Measurements from ENCODE around the gene FBXW4.
"Not testable (repeated sequence)": the region's sequence is repeated elsewhere in the genome, so short reads cannot be mapped to it uniquely, and the experiment has no call there.

The FBXW4 gene

DNA sequence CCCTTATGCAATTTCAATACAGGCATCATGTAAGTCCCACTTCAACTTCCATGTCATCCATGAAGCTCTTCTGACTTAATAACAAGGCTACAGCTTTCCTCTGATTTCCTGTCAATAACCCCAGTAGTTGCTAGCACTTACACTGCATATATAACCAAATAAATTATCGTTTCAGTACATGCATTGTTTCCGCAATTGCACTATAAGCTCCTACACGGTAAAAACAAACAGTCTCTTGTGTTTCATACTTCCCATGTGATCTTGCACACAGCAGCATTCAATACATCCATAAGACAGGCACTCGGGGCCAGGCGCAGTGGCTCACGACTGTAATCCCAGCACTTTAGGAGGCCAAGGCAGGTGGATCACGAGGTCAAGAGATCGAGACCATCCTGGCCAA is 41.4 kb downstream of the FBXW4 start:
- DNase-seq, result no peak

GRCh38 chr10:101651336-101651735 is 43.6 kb downstream of the FBXW4 start:
- no peak for DNase-seq

GRCh38 chr10:101650863-101651262 is 44.1 kb downstream of the FBXW4 start:
- no peak for DNase-seq

DNA sequence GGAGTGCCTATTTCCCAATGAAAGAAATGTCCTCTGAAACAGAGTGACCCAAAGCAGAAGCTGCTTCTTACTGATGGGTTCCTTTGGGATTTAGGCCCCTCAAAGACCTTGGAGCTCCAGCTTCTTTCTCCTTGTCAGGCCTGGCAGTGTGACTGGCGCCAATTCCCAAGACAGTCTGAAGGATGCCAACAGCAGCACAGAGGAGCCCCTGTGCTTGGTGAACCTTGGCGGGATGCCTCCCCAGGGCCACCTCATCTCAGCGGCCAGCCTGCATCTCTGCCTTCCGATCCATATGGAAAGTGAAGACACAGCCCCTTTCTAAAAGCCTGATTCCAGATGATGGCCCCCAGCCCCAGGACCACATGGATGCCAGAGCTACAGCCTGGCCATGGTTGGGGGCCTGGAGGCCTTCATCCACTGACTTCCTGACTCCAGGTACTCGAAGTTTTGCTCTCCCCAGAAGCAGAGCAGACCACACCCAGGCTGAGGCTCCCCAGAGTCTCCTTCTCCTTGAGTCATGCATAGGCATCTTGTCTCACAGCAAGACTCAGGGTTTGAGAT is 45.4 kb downstream of the FBXW4 start:
- DNase-seq, result no peak

DNA sequence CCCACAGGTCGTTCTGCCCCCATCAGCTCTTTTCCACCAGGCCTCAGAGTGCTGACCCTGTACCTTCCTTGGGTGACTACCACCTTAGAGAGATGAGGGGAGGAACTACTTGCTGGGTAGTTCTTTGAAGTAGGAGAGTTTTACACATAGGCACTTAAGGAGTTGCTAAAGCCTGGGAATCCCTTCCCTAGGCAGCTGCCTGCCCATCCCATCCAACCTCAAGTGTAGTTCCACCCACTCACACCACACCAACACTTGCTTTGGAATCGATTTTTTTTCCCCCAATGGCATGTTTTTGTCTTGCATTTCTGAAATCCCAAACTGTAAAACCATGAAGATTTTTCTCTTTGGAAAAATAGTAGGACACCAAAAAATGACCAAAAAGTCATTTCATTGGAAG is 47.7 kb downstream of the FBXW4 start:
- DNase-seq, result no peak

- no peak for DNase-seq
Observed at GRCh38 chr10:101646364-101646763, 48.6 kb downstream of the FBXW4 start.

DNA sequence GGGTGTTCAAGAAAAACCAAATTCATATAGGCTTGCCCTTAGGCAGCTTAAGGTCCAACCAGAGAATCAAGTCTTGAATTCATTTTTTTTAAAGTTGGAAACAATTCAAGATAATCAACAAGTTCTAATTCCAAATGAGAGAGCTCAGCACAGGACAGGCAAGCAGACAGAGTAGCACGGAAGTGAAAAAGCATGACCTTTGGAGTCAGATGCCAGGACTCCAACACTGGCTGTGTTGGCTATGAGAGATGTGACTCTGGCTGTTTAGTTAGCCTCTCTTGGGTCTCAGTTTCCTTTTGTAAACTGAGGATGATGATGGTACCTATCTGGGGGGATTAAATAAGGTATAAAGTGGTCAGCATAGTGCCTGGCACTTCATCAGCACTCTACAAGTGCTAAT is 49.3 kb downstream of the FBXW4 start:
- no peak for DNase-seq

DNA sequence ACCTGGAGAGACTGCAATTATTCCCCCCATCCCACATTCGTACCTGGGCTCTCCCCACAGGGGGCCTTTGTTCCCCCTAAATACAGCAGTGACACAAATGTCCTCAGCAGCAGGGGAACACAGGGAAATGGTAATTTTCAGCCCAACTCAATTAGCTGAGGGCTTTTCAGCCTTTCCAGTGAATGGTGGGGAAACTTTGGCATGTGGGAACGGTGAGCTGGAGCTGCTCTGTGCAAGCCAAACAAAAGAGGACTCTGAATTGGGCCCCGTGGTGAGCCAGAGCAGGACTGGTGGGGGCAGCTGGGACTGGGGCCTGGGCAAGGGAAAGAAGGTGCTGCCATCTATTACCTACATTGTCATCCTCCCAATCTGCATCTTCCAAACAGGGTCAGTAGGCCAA is 51.0 kb downstream of the FBXW4 start:
- no peak for DNase-seq

GRCh38 chr10:101643546-101643945 is 51.4 kb downstream of the FBXW4 start:
- DNase-seq, result no peak

- DNase-seq, result no peak
Observed at GRCh38 chr10:101639141-101639900, 55.6 kb downstream of the FBXW4 start.

- DNase-seq, result not testable (repeated sequence)
Observed at GRCh38 chr10:101633510-101633909, 61.5 kb downstream of the FBXW4 start.

DNA sequence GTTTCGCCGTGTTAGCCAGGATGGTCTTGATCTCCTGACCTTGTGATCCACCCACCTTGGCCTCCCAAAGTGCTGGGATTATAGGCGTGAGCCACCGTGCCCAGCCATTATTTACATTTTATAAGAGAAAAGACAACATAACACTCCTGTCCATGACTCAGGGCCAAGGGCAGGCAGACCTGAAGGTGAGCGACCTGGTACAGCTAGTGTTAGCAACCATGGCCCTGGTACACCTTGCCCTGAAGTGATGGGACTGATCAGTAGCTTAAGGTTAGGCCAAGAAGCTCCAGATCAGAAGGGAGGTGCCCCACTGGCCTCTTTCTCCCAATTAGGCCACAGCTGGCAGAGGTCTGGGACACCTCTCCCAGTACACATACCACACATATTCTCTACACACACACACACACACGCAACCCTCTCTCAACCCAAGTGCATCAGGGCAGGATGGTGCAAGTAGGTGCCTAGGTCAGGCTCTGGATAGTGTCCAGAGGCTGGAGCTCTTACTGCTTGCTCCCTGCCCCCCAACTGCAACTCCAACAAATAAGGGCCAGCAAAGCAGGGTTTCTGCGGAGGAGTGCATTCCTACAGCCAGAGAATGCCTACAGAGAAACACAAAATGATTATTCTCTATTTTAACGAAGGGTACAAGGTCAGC is 63.0 kb downstream of the FBXW4 start:
- no peak for DNase-seq

GRCh38 chr10:101630633-101630920 is 64.4 kb downstream of the FBXW4 start:
- DNase-seq, result no peak

DNA sequence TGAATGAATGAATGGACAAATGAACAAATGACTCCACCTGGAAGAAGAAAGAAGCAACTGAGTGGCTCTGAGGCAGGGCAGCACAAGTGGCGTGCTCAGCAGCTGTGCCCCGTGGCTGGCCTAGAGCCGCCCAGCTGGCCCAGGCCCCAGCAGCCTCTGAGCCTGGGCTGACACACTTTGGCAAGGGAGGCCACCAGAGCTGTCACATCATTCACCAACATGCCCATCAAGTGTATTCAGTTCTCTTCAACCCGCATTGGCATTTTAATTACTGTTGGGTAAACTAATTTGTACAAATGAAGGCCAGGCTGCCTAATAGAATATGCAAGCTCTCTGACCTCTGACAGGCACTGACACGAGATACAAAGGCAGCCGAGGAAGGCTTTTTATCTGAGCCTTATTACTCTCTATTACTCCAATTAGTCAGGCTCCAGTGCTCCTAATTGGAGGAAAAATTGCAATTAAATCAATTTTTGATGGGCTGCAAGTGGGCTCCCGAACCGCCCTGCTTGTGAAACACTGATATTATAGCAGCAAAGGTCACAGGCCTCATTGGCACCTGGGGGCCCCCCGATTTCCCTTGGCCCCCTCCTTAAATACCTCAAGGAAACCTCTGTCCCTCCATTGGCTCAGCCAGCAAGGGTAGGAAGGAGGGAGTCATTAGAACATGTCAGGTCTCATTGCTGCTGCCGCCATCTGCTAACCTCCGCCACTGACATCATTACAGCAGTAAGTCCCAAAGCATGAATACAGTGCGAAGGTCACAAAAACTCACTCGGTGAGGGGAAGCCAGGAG is 64.9 kb downstream of the FBXW4 start:
- no peak for DNase-seq

DNA sequence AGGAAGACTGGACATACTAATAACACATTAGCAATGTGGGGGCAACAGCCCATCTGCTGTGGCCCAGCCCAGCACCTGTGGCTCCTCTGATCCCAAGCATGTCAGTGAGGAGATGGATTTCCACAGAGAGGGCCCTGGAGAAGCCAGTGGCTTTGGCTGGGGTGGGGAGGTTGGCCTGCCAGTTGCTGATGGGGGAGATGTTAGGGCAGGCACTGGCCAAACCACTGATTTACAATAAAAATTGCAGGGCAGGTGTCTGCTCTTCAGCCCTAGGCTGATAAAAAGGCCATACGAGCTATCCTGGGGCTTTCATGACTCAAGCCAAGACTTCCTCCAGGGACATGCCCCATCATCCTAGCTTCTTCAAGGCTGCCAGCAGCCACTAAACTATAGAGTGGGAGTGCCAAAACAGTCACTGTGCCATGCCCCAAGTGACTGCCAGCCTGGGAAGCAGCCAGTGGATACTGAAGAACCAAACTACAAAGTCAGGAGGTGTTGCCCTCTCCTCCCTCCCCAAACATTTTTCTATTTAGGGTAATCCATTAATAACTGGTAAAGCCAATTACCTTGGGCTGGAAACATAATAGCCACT is 69.1 kb downstream of the FBXW4 start:
- no peak for DNase-seq

DNA sequence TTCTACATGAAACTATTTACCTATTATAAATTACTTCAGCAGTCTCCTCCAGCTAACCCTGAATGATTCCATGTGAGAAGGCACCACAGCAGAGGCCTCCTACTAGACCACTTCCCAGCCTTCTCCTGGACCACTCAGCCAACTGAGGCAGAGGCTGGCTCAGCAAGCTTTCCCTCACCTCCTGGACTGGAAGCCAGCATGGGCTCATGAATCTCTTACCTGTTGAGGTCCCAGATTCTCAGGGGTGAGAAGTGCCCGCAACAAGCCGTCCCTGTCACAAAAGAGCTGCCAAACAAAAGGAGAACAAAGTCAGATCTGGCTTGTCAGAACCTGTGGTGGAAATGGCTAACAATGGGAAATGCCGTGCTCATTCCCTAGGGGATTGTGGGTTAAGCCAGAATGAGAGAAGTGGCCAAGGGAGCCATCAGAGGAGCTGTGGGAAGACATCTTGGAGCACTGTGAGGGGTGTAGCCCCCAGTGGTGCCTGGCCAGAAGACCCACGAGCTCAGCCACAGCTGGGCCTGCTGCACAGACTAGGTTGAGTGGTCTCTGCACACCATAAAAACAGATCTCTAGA is 70.4 kb downstream of the FBXW4 start:
- DNase-seq, result no peak

GRCh38 chr10:101623528-101623927 is 71.4 kb downstream of the FBXW4 start:
- no peak for DNase-seq

- no peak for DNase-seq
Observed at GRCh38 chr10:101619983-101620382, 75.0 kb downstream of the FBXW4 start.

DNA sequence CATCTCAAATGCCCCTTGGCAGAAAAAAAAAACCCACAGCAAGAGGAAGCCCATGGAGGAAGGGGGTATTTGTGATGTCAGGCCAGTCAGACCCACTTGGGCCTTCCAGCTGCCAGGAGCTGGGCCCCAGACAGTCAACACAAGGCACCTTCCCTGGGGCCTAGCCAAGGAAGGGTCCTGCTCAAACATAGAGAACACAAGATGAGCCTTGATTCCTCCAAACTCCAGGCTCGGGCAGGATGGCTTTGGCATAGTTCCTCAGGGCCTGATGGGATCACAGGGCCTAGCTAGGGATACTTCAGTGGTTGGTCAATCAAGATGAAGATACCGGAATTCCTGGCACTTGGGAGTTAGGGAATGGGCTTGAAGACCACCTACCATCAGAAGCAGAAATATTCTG is 76.1 kb downstream of the FBXW4 start:
- DNase-seq, result no peak

DNA sequence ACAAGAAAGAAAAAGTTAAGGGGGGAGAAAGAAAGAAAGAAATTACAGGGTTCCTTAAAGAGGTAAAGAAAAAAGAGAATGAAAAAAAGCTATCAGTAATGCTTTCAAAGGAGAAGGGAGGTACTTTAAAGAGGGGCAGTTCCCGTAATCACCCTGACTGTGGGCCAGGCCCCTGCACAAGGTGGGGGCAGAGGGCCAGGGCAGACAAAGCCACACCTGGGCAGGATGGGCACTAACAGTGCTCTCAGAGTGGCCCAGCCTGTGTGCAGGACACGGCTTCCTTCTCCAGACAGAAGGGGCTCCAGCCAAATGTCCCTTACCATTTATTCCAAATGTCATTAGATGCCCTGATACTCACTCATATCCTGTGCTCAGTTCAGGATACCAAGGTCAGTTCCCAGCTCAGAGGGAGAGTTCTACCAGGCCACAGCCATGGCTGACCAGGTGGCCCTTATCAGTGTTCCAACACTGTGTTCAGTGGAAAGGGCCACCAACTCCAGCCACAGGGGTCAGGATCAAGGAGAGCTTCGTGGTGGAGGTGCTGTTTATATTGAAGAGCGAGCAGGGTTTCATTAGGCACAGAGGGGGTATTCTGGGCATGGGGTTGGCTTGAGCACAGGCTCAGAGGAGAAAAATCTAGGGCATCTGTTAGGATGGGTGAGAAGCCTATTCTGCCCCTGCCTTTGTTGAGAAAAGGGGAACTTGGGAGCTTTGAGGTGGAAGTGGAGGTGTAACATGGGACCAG is 77.0 kb downstream of the FBXW4 start:
- DNase-seq, result no peak

- DNase-seq, result no peak
Observed at GRCh38 chr10:101617102-101617823, 77.7 kb downstream of the FBXW4 start.
